CD14-positive monocyte (primary cell): ENCODE measurements around the gene SMARCD1. TPM values are rescaled to one million over a fixed set of nuclear protein-coding genes. Genes with fewer than 3 reads are reported as not detected.

Source experiments
- DNase-seq, 3 donors: peaks; one replicate each; pipeline ENCODE4 v3.0.0-alpha.2; 2011 to 2022
- H2AFZ ChIP-seq: 2 replicates; pipeline ENCODE4 v1.6.0; 2012; ENCODE audit warnings: mild to moderate bottlenecking, low read depth, low read length, inconsistent platforms; ENCODE audit not compliant: insufficient read depth, poor library complexity, severe bottlenecking
- H3K27ac ChIP-seq, 2 donors: 1 replicate in 1 of 2; 2 replicates in 1 of 2; pipeline ENCODE4 v1.5.1; 2012 to 2013; ENCODE audit warnings: low read length in 2 of 2, control low read depth in 1 of 2, inconsistent platforms in 1 of 2, low read depth in 1 of 2, mild to moderate bottlenecking in 1 of 2
- H3K27me3 ChIP-seq, 2 donors: one replicate each; pipeline versions ENCODE4 v1.6.0 to v1.6.1; 2011 to 2013; ENCODE audit warnings: low read length in 2 of 2; ENCODE audit not compliant: control insufficient read depth in 2 of 2, insufficient read depth in 2 of 2
- H3K36me3 ChIP-seq, 2 donors: replicated peaks in 1 of 2; 1 replicate in 1 of 2; 2 replicates in 1 of 2; pipeline versions ENCODE4 v1.5.1 to v1.6.1; 2012 to 2013; ENCODE audit warnings: low read length in 2 of 2, control low read depth in 1 of 2, inconsistent platforms in 1 of 2, mild to moderate bottlenecking in 1 of 2; ENCODE audit not compliant: insufficient read depth in 2 of 2, control insufficient read depth in 1 of 2
- H3K4me1 ChIP-seq, 2 donors: 1 replicate in 1 of 2; 2 replicates in 1 of 2; pipeline versions ENCODE4 v1.5.1 to v1.6.1; 2012 to 2013; ENCODE audit warnings: low read length in 2 of 2, control low read depth in 1 of 2, inconsistent platforms in 1 of 2, mild to moderate bottlenecking in 1 of 2, moderate library complexity in 1 of 2; ENCODE audit not compliant: insufficient read depth in 2 of 2, control insufficient read depth in 1 of 2
- H3K4me2 ChIP-seq: replicated peaks from 2 replicates; pipeline ENCODE3; 2012; ENCODE audit warnings: low read length, moderate library complexity, mild to moderate bottlenecking; ENCODE audit not compliant: poor library complexity, severe bottlenecking; ENCODE audit errors: extremely low read depth
- H3K4me3 ChIP-seq, 3 experiments: fragments of 200-600 bp in 1 of 3; sonication (generic) in 1 of 3; replicated peaks in 1 of 3; 1 replicate in 2 of 3; 2 replicates in 1 of 3; pipeline ENCODE4 v1.5.1; 2011 to 2013; ENCODE audit warnings: low read length in 3 of 3, mild to moderate bottlenecking in 3 of 3, control low read depth in 2 of 3, low read depth in 2 of 3, inconsistent platforms in 1 of 3, moderate library complexity in 1 of 3
- H3K79me2 ChIP-seq: 2 replicates; pipeline ENCODE4 v1.6.0; 2012; ENCODE audit warnings: mild to moderate bottlenecking, control low read depth, inconsistent platforms, low read length, moderate library complexity; ENCODE audit not compliant: insufficient read depth
- H3K9ac ChIP-seq: 2 replicates; pipeline ENCODE4 v1.6.0; 2017; ENCODE audit warnings: low read length, mild to moderate bottlenecking; ENCODE audit not compliant: insufficient read depth, poor library complexity, severe bottlenecking
- H3K9me3 ChIP-seq, 2 donors: replicated peaks in 1 of 2; 1 replicate in 1 of 2; 2 replicates in 1 of 2; pipeline versions ENCODE4 v1.5.1 to v1.6.1; 2012 to 2013; ENCODE audit warnings: low read length in 2 of 2, control low read depth in 1 of 2; ENCODE audit not compliant: control insufficient read depth in 1 of 2, insufficient read depth in 1 of 2
- H4K20me1 ChIP-seq: 2 replicates; pipeline ENCODE4 v1.6.0; 2012; ENCODE audit warnings: mild to moderate bottlenecking, low read length, control low read depth, moderate library complexity; ENCODE audit not compliant: insufficient read depth
- H3K27ac Mint-ChIP-seq, 7 donors: one replicate each; pipeline ENCODE4 v1.8.0; 2020; ENCODE audit warnings: mild to moderate bottlenecking in 7 of 7, mixed read lengths in 7 of 7, moderate library complexity in 6 of 7, inconsistent platforms in 2 of 7
- H3K27me3 Mint-ChIP-seq, 3 donors: one replicate each; pipeline ENCODE4 v1.8.0; 2021 to 2022; ENCODE audit warnings: low read depth in 3 of 3, mild to moderate bottlenecking in 3 of 3, mixed read lengths in 3 of 3, moderate library complexity in 3 of 3, inconsistent platforms in 1 of 3
- H3K36me3 Mint-ChIP-seq, 2 donors: one replicate each; pipeline ENCODE4 v1.8.0; 2020; ENCODE audit warnings: mixed read lengths in 2 of 2, inconsistent platforms in 1 of 2, mild to moderate bottlenecking in 1 of 2
- H3K4me1 Mint-ChIP-seq: one replicate; pipeline ENCODE4 v1.8.0; 2020; ENCODE audit warnings: mild to moderate bottlenecking, mixed read lengths
- H3K4me3 Mint-ChIP-seq, 2 donors: one replicate each; pipeline ENCODE4 v1.8.0; 2020; ENCODE audit warnings: mild to moderate bottlenecking in 2 of 2, mixed read lengths in 2 of 2, moderate library complexity in 1 of 2
- H3K9me3 Mint-ChIP-seq, 7 donors: one replicate each; pipeline ENCODE4 v1.8.0; 2020 to 2022; ENCODE audit warnings: mixed read lengths in 7 of 7, mild to moderate bottlenecking in 6 of 7, moderate library complexity in 6 of 7, inconsistent platforms in 2 of 7
- WGBS: methylation state at CpG from one replicate; pipeline ENCODE4 v1.1.5; 2013; ENCODE audit warnings: missing lambda C conversion rate; ENCODE audit not compliant: insufficient coverage; 5-methylcytosine and 5-hydroxymethylcytosine counted together
- intact Hi-C, 2 donors: fragments of 100-400 bp; cut with micrococcal nuclease; formaldehyde crosslinking; loops; one replicate each; pipeline versions ENCODE4 v1.15.0 to v1.15.1; 2023
- polyA plus RNA-seq, 3 donors: library from polyadenylated mRNA; depleted of rRNA in 1 of 3; unstranded in 2 of 3; stranded (reverse) in 1 of 3; fragments of 300-500 nt in 2 of 3; fragments of >200 nt in 1 of 3; fragmentation: Illumina TruSeq in 2 of 3; gene quantifications; 1 replicate in 2 of 3; 2 replicates in 1 of 3; pipeline ENCODE4 v1.2.3, GENCODE V29; 2012 to 2021
- TF ChIP-seq, protein P1 (sequence below): fragments of 200-600 bp; IDR thresholded peaks from one replicate; pipeline ENCODE4 v1.8.0; 2022; ENCODE audit warnings: antibody characterized with exemption, mild to moderate bottlenecking

Gene SMARCD1
- polyA plus RNA-seq, 3 donors = 3.7 to 41.9 (median 7.8) TPM

GRCh38 chr12:50107416-50108268 lies 22.5 kb downstream of the SMARCD1 start:
- peaks cover 0 to 2% (median 0%) of the 10 kb centered on the region in 7 donors for H3K9me3 Mint-ChIP-seq
- DNase-seq = no peak
- WGBS = 99% methylated on average over 9 of the region's 17 CpGs
- Histone ChIP-seq H3K36me3 (no peaks in the 10 kb centered on the region), H2AFZ (no peak overlapping the region), H3K4me2 (no peak overlapping the region), H3K4me1 (peaks cover 6 to 15% of the 10 kb centered on the region in 2 donors), H4K20me1 (no peaks in the 10 kb centered on the region), H3K9ac (no peak overlapping the region), H3K27me3 (no peaks in the 10 kb centered on the region), H3K27ac (no peak overlapping the region), H3K4me3 (no peak overlapping the region), H3K9me3 (no peaks in the 10 kb centered on the region), H3K79me2 (peaks cover 2% of the 10 kb centered on the region)
- peaks cover 13% of the 10 kb centered on the region for H3K4me1 Mint-ChIP-seq
- H3K27me3 Mint-ChIP-seq = peaks cover 5 to 7% (median 5%) of the 10 kb centered on the region in 3 donors
- no peaks in the 10 kb centered on the region for H3K36me3 Mint-ChIP-seq
- intact Hi-C loops = no loop called here
- H3K27ac Mint-ChIP-seq = peak overlapping the region in 1 of 7 donors; percentile 28
- no peak overlapping the region for H3K4me3 Mint-ChIP-seq
- TF ChIP-seq, protein P1, sequence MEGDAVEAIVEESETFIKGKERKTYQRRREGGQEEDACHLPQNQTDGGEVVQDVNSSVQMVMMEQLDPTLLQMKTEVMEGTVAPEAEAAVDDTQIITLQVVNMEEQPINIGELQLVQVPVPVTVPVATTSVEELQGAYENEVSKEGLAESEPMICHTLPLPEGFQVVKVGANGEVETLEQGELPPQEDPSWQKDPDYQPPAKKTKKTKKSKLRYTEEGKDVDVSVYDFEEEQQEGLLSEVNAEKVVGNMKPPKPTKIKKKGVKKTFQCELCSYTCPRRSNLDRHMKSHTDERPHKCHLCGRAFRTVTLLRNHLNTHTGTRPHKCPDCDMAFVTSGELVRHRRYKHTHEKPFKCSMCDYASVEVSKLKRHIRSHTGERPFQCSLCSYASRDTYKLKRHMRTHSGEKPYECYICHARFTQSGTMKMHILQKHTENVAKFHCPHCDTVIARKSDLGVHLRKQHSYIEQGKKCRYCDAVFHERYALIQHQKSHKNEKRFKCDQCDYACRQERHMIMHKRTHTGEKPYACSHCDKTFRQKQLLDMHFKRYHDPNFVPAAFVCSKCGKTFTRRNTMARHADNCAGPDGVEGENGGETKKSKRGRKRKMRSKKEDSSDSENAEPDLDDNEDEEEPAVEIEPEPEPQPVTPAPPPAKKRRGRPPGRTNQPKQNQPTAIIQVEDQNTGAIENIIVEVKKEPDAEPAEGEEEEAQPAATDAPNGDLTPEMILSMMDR = no peak

- TF ChIP-seq, protein P1 = no peak
- Mint-ChIP-seq H3K4me3 (no peak overlapping the region), H3K27ac (no peak overlapping the region), H3K4me1 (peaks cover 22% of the 10 kb centered on the region), H3K36me3 (peaks cover under 1 to 2% of the 10 kb centered on the region in 2 donors), H3K9me3 (no peaks in the 10 kb centered on the region), H3K27me3 (peaks cover 2 to 7% (median 5%) of the 10 kb centered on the region in 3 donors)
- Histone ChIP-seq H3K4me1 (peaks cover 16 to 23% of the 10 kb centered on the region in 2 donors), H4K20me1 (peaks cover 5% of the 10 kb centered on the region), H3K9ac (no peak overlapping the region), H3K36me3 (no peaks in the 10 kb centered on the region), H3K4me2 (no peak overlapping the region), H3K9me3 (no peaks in the 10 kb centered on the region), H2AFZ (peak overlapping the region; percentile 75), H3K4me3 (no peak overlapping the region), H3K79me2 (peaks cover 18% of the 10 kb centered on the region), H3K27me3 (no peaks in the 10 kb centered on the region), H3K27ac (no peak overlapping the region)
- intact Hi-C loops = no loop called here
- no peak for DNase-seq
- WGBS = 100% methylated on average over 1 of the region's 3 CpGs
Observed at GRCh38 chr12:50109319-50109718, 24.2 kb downstream of the SMARCD1 start.
